GM19023 (cell line): ENCODE data around the gene CFDP1.

ENCODE experiments used
- ATAC-seq: cut with Tn5 transposase; IDR thresholded peaks from one replicate; pipeline ENCODE4 v1.9.1; 2021; ENCODE audit warnings: mild to moderate bottlenecking, moderate library complexity; ENCODE audit not compliant: unreplicated experiment

The CFDP1 gene

GRCh38 chr16:75415169-75415905 is 18.0 kb downstream of the CFDP1 start:
- no peak for ATAC-seq

GRCh38 chr16:75413951-75414350 is 19.4 kb downstream of the CFDP1 start:
- ATAC-seq: no peak

GRCh38 chr16:75406943-75407342 is 26.4 kb downstream of the CFDP1 start:
- no peak for ATAC-seq

- ATAC-seq: no peak
Observed at GRCh38 chr16:75402821-75403475, 30.4 kb downstream of the CFDP1 start.

- no peak for ATAC-seq
Observed at GRCh38 chr16:75402159-75402820, 31.0 kb downstream of the CFDP1 start.

- no peak for ATAC-seq
Observed at GRCh38 chr16:75401691-75402090, 31.6 kb downstream of the CFDP1 start.

GRCh38 chr16:75398333-75398732 is 35.0 kb downstream of the CFDP1 start:
- no peak for ATAC-seq

GRCh38 chr16:75394941-75395340 is 38.4 kb downstream of the CFDP1 start:
- ATAC-seq: no peak

GRCh38 chr16:75392906-75393305 is 40.4 kb downstream of the CFDP1 start:
- no peak for ATAC-seq

GRCh38 chr16:75390926-75391653 is 42.2 kb downstream of the CFDP1 start:
- no peak for ATAC-seq

GRCh38 chr16:75389096-75389690 is 44.1 kb downstream of the CFDP1 start:
- ATAC-seq: no peak

GRCh38 chr16:75387951-75388350 is 45.4 kb downstream of the CFDP1 start:
- ATAC-seq: no peak

- no peak for ATAC-seq
Observed at GRCh38 chr16:75385507-75386152, 47.7 kb downstream of the CFDP1 start.

- ATAC-seq: no peak
Observed at GRCh38 chr16:75383141-75383540, 50.2 kb downstream of the CFDP1 start.

- ATAC-seq: no peak
Observed at GRCh38 chr16:75382611-75383010, 50.7 kb downstream of the CFDP1 start.

- ATAC-seq: no peak
Observed at GRCh38 chr16:75380870-75381269, 52.4 kb downstream of the CFDP1 start.

- peak; percentile 83 for ATAC-seq
Observed at GRCh38 chr16:75379911-75380847, 53.1 kb downstream of the CFDP1 start.

- ATAC-seq: peak; percentile 50
Observed at GRCh38 chr16:75379339-75379738, 54.0 kb downstream of the CFDP1 start.

GRCh38 chr16:75378616-75379015 is 54.7 kb downstream of the CFDP1 start:
- no peak for ATAC-seq
